HepG2 (cell line): ENCODE measurements around the gene STC2. TPM values are rescaled to one million over a fixed set of nuclear protein-coding genes. Genes with fewer than 3 reads are reported as not detected.
A peak's percentile ranks its signal among the peaks of the same experiment; 100 is the strongest.

Experiments
- ATAD3A ChIP-seq: sonication (generic); formaldehyde crosslinking; IDR thresholded peaks from 2 replicates; pipeline ENCODE4 v1.4.0; 2020; ENCODE audit warnings: missing genetic modification reagents
- EEA1 ChIP-seq: sonication (generic); formaldehyde crosslinking; IDR thresholded peaks from 2 replicates; pipeline ENCODE4 v1.5.1; 2020; ENCODE audit warnings: mild to moderate bottlenecking, missing genetic modification reagents, borderline replicate concordance
- HMGXB3 ChIP-seq: sonication (generic); formaldehyde crosslinking; IDR thresholded peaks from 2 replicates; pipeline ENCODE4 v1.4.0; 2020; ENCODE audit warnings: missing genetic modification reagents, borderline replicate concordance
- HNF4A ChIP-seq: sonication (generic); formaldehyde crosslinking; IDR thresholded peaks from 2 replicates; pipeline ENCODE4 v1.4.0; 2020; ENCODE audit warnings: missing genetic modification reagents
- IRF2 ChIP-seq: IDR thresholded peaks from 2 replicates; pipeline ENCODE4 v1.6.1; 2018; ENCODE audit warnings: missing genetic modification reagents, missing compliant biosample characterization
- MAZ ChIP-seq, 2 experiments: sonication (generic) in 1 of 2; formaldehyde crosslinking in 1 of 2; IDR thresholded peaks; 2 replicates each; pipeline versions ENCODE4 v1.5.0 to v1.6.1; 2012 to 2020; ENCODE audit warnings: low read depth in 2 of 2, mild to moderate bottlenecking in 2 of 2, borderline replicate concordance in 1 of 2, improper control_type of control experiment in 1 of 2, low read length in 1 of 2, missing genetic modification reagents in 1 of 2, moderate library complexity in 1 of 2
- MLLT10 ChIP-seq: sonication (generic); formaldehyde crosslinking; IDR thresholded peaks from 2 replicates; pipeline ENCODE4 v1.4.0; 2020; ENCODE audit warnings: missing genetic modification reagents
- NR2F2 ChIP-seq: IDR thresholded peaks from 2 replicates; pipeline ENCODE4 v1.6.1; 2012; ENCODE audit warnings: low read depth, inconsistent platforms, borderline replicate concordance
- PCBP2 ChIP-seq: fragments of 200-400 bp; formaldehyde crosslinking; optimal IDR thresholded peaks from 2 replicates; pipeline ENCODE3; 2018; ENCODE audit warnings: low read length, low read depth; ENCODE audit not compliant: poor library complexity, severe bottlenecking
- POGZ ChIP-seq: sonication (generic); formaldehyde crosslinking; IDR thresholded peaks from 2 replicates; pipeline ENCODE4 v1.4.0; 2020; ENCODE audit warnings: mild to moderate bottlenecking, missing genetic modification reagents
- POLR2A ChIP-seq, 2 experiments: IDR thresholded peaks; 2 replicates each; pipeline ENCODE4 v1.6.1; 2011; ENCODE audit warnings: low read depth in 2 of 2, low read length in 2 of 2, mild to moderate bottlenecking in 1 of 2, moderate library complexity in 1 of 2; ENCODE audit not compliant: insufficient read depth in 1 of 2
- POLR2AphosphoS5 ChIP-seq: IDR thresholded peaks from 2 replicates; pipeline ENCODE4 v1.6.1; 2012; ENCODE audit warnings: low read depth, low read length
- RBAK ChIP-seq: sonication (generic); formaldehyde crosslinking; IDR thresholded peaks from 2 replicates; pipeline ENCODE4 v1.5.1; 2020; ENCODE audit warnings: mild to moderate bottlenecking, missing genetic modification reagents
- SP140L ChIP-seq: sonication (generic); formaldehyde crosslinking; IDR thresholded peaks from 2 replicates; pipeline ENCODE4 v1.4.0; 2020; ENCODE audit warnings: missing genetic modification reagents, borderline replicate concordance
- STAT6 ChIP-seq: sonication (generic); formaldehyde crosslinking; IDR thresholded peaks from 2 replicates; pipeline ENCODE4 v1.4.0; 2020; ENCODE audit warnings: missing genetic modification reagents, mild to moderate bottlenecking, borderline replicate concordance
- TCF12 ChIP-seq, 2 experiments: fragments of 450-650 bp in 1 of 2; sonication (generic) in 1 of 2; formaldehyde crosslinking in 1 of 2; IDR thresholded peaks; 2 replicates each; pipeline versions ENCODE4 v1.6.1 to v1.8.0; 2017 to 2022; ENCODE audit warnings: antibody characterized with exemption in 1 of 2, mild to moderate bottlenecking in 1 of 2, missing genetic modification reagents in 1 of 2, moderate library complexity in 1 of 2
- TCF7 ChIP-seq: sonication (generic); IDR thresholded peaks from 2 replicates; pipeline ENCODE4 v1.6.1; 2016; ENCODE audit warnings: antibody characterized with exemption, low read depth
- YEATS2 ChIP-seq: sonication (generic); formaldehyde crosslinking; IDR thresholded peaks from 2 replicates; pipeline ENCODE4 v1.4.0; 2020; ENCODE audit warnings: missing genetic modification reagents, borderline replicate concordance
- YEATS4 ChIP-seq: sonication (generic); formaldehyde crosslinking; IDR thresholded peaks from 2 replicates; pipeline ENCODE4 v1.4.0; 2020; ENCODE audit warnings: missing genetic modification reagents, borderline replicate concordance
- ZMYM4 ChIP-seq: sonication (generic); formaldehyde crosslinking; IDR thresholded peaks from 2 replicates; pipeline ENCODE4 v1.8.1; 2023; ENCODE audit warnings: mild to moderate bottlenecking, missing genetic modification reagents
- ZNF557 ChIP-seq: sonication (generic); formaldehyde crosslinking; IDR thresholded peaks from 2 replicates; pipeline ENCODE4 v1.4.0; 2020; ENCODE audit warnings: missing genetic modification reagents
- ZNF562 ChIP-seq: sonication (generic); formaldehyde crosslinking; IDR thresholded peaks from 2 replicates; pipeline ENCODE4 v1.8.0; 2022; ENCODE audit warnings: missing genetic modification reagents, borderline replicate concordance
- ZNF775 ChIP-seq: sonication (generic); formaldehyde crosslinking; IDR thresholded peaks from 2 replicates; pipeline ENCODE4 v1.4.0; 2020; ENCODE audit warnings: missing genetic modification reagents, mild to moderate bottlenecking, moderate library complexity, borderline replicate concordance
- polyA plus RNA-seq, 8 experiments: library from polyadenylated mRNA; depleted of rRNA in 3 of 8; stranded (reverse) in 7 of 8; unstranded in 1 of 8; fragments of >200 nt; fragmentation: Illumina TruSeq in 4 of 8; extraction: Trizol in 4 of 8; gene quantifications; 2 replicates each; pipeline versions ENCODE4 v1.2.1 to v1.2.3, GENCODE V29; 2011 to 2016; ENCODE audit warnings: low read depth in 4 of 8, missing spikeins in 1 of 8, mixed read lengths in 1 of 8; ENCODE audit not compliant: insufficient read depth in 1 of 8
- total RNA-seq, 5 experiments: library from RNA; depleted of rRNA; stranded (reverse); fragments of >200 nt; fragmentation: Illumina TruSeq; extraction: Trizol; gene quantifications; 2 replicates each; pipeline ENCODE4 v1.2.3, GENCODE V29; 2016; ENCODE audit warnings: low read depth in 1 of 5

STC2 gene
- total and polyA plus RNA-seq, 2 of the 13 experiments (the other 11 are each of a cell fraction or from before 2014, with no cell fraction given): 27.1 to 69.2 TPM

GRCh38 chr5:173293817-173294672 lies 34.2 kb downstream of the STC2 start (continued):
- TF ChIP-seq PCBP2 (no peak), POGZ (no peak), MAZ (IDR thresholded peaks at IDR 0.05; ENCODE audit: borderline replicate concordance, low read depth, low read length) (no peak), MAZ (CRISPR knock-in tag; IDR thresholded peaks at IDR 0.05; ENCODE audit: low read depth) (no peak; the same call in 1 of the 2 replicates), MLLT10 (CRISPR knock-in tag) (no peak), ATAD3A (CRISPR knock-in tag) (no peak), ZNF775 (CRISPR knock-in tag) (no peak), ZNF557 (CRISPR knock-in tag) (no peak), YEATS4 (no peak), SP140L (CRISPR knock-in tag) (no peak), EEA1 (CRISPR knock-in tag) (no peak), TCF7 (no peak), HNF4A (CRISPR knock-in tag) (no peak), NR2F2 (no peak), YEATS2 (CRISPR knock-in tag) (no peak; the same call in 1 of the 2 replicates), ZMYM4 (peak; percentile 47; the same call in 1 of the 2 replicates), POLR2A (IDR thresholded peaks at IDR 0.05; ENCODE audit: insufficient read depth in 1 of 2, low read depth in 2 of 2, low read length in 2 of 2) (no peak), TCF12 (IDR thresholded peaks at IDR 0.05) (no peak), TCF12 (CRISPR knock-in tag; IDR thresholded peaks at IDR 0.05) (no peak), HMGXB3 (CRISPR knock-in tag) (0 out of 2 replicates have a peak, but pooled peaks have one; percentile 25), IRF2 (CRISPR knock-in tag) (peak; percentile 74; the same call in 1 of the 2 replicates), ZNF562 (CRISPR knock-in tag) (no peak), POLR2AphosphoS5 (no peak), RBAK (CRISPR knock-in tag) (no peak), STAT6 (CRISPR knock-in tag) (0 out of 2 replicates have a peak, but pooled peaks have one; percentile 39)
